CD4-positive, alpha-beta T cell (primary cell): ENCODE results near the gene CCL1. TPM values are rescaled to one million over a fixed set of nuclear protein-coding genes. Genes with fewer than 3 reads are reported as not detected.

Source experiments
- ATAC-seq: fragments of 200-7000 bp; cut with Tn5 transposase; one replicate; pipeline ENCODE4 v1.10.0; 2022; ENCODE audit warnings: mild to moderate bottlenecking; ENCODE audit not compliant: poor library complexity
- CTCF ChIA-PET: fragments of 350-600 bp; sonication (Branson Sonifier 250); formaldehyde crosslinking; loops from one replicate; lab custom pipeline; 2021; ENCODE audit warnings: antibody characterized with exemption, inconsistent platforms; lab: Charles Lee
- POLR2A ChIA-PET: fragments of 350-600 bp; sonication (Branson Sonifier 250); formaldehyde crosslinking; loops from one replicate; lab custom pipeline; 2021; ENCODE audit warnings: antibody characterized with exemption, inconsistent platforms; lab: Charles Lee
- DNase-seq, 14 experiments: peaks; one replicate each; pipeline ENCODE4 v3.0.0-alpha.2; 2013 to 2020; ENCODE audit warnings: mixed read lengths in 2 of 14
- H3K27ac ChIP-seq, 2 donors: one replicate each; pipeline versions ENCODE4 v1.5.1 to v1.7.0; 2013; ENCODE audit warnings: low read length in 2 of 2, low read depth in 1 of 2, mild to moderate bottlenecking in 1 of 2
- H3K27me3 ChIP-seq, 2 experiments: 1 replicate in 1 of 2; 2 replicates in 1 of 2; pipeline versions ENCODE4 v1.6.1 to v1.7.0; 2013; ENCODE audit warnings: low read length in 2 of 2, control low read depth in 1 of 2, mild to moderate bottlenecking in 1 of 2, moderate library complexity in 1 of 2; ENCODE audit not compliant: insufficient read depth in 2 of 2, control insufficient read depth in 1 of 2
- H3K36me3 ChIP-seq: one replicate; pipeline ENCODE4 v1.6.1; 2013; ENCODE audit warnings: low read length, control low read depth; ENCODE audit not compliant: insufficient read depth
- H3K4me1 ChIP-seq: one replicate; pipeline ENCODE4 v1.6.1; 2013; ENCODE audit warnings: low read length, control low read depth; ENCODE audit not compliant: insufficient read depth
- H3K4me3 ChIP-seq: one replicate; pipeline ENCODE4 v1.5.1; 2013; ENCODE audit warnings: mild to moderate bottlenecking, low read length, moderate library complexity
- H3K9me3 ChIP-seq, 2 experiments: 1 replicate in 1 of 2; 2 replicates in 1 of 2; pipeline versions ENCODE4 v1.6.1 to v1.7.0; 2013; ENCODE audit warnings: low read length in 2 of 2, mild to moderate bottlenecking in 2 of 2, control low read depth in 1 of 2, moderate library complexity in 1 of 2; ENCODE audit not compliant: control insufficient read depth in 1 of 2, insufficient read depth in 1 of 2
- H3K27ac Mint-ChIP-seq: one replicate; pipeline ENCODE4 v1.8.0; 2020; ENCODE audit warnings: mixed read lengths
- H3K27me3 Mint-ChIP-seq: one replicate; pipeline ENCODE4 v1.8.0; 2021; ENCODE audit warnings: mixed read lengths
- H3K36me3 Mint-ChIP-seq: one replicate; pipeline ENCODE4 v1.8.0; 2021; ENCODE audit warnings: low read depth, mixed read lengths
- H3K4me1 Mint-ChIP-seq: one replicate; pipeline ENCODE4 v1.8.0; 2021; ENCODE audit warnings: low read depth, mixed read lengths
- H3K4me3 Mint-ChIP-seq: one replicate; pipeline ENCODE4 v1.8.0; 2020; ENCODE audit warnings: mild to moderate bottlenecking, mixed read lengths
- H3K9me3 Mint-ChIP-seq: one replicate; pipeline ENCODE4 v1.8.0; 2020; ENCODE audit warnings: mixed read lengths
- intact Hi-C, 2 experiments: fragments of 100-400 bp; cut with DNase I in 1 of 2; cut with micrococcal nuclease in 1 of 2; formaldehyde crosslinking; loops; one replicate each; pipeline versions ENCODE4 v1.15.1 to v1.9.0; 2023 to 2025; cut with DNase I, micrococcal nuclease
- total RNA-seq, 174 experiments: library from RNA in 2 of 174; stranded (reverse) in 2 of 174; gene quantifications; one replicate each; pipeline ENCODE4 v1.2.3 and lab custom pipeline; 2021 to 2026
- TF ChIP-seq, protein P1 (sequence below): fragments of 200-600 bp; IDR thresholded peaks from one replicate; pipeline ENCODE4 v1.8.0; 2022; ENCODE audit warnings: antibody characterized with exemption, mild to moderate bottlenecking

The CCL1 gene
- total RNA-seq, 2 experiments from 2014 or later = not detected

GRCh38 chr17:34368196-34368945 lies 5.3 kb upstream of the CCL1 start:
- no peak overlapping the region for H3K4me3 ChIP-seq
- no peak overlapping the region for H3K27ac ChIP-seq
- H3K36me3 ChIP-seq = no peaks in the 10 kb centered on the region
- H3K27me3 ChIP-seq = no peaks in the 10 kb centered on the region
- POLR2A ChIA-PET = no interaction called here
- ATAC-seq (no peak), DNase-seq (no peak)
- H3K4me1 Mint-ChIP-seq = peaks cover 9% of the 10 kb centered on the region
- H3K4me1 ChIP-seq = peaks cover 2% of the 10 kb centered on the region
- H3K27ac Mint-ChIP-seq = no peak overlapping the region
- no peaks in the 10 kb centered on the region for H3K27me3 Mint-ChIP-seq
- no peaks in the 10 kb centered on the region for H3K9me3 Mint-ChIP-seq
- H3K36me3 Mint-ChIP-seq = no peaks in the 10 kb centered on the region
- CTCF ChIA-PET = no interaction called here
- no peak overlapping the region for H3K4me3 Mint-ChIP-seq
- no peaks in the 10 kb centered on the region for H3K9me3 ChIP-seq
- intact Hi-C loops = no loop called here
- TF ChIP-seq, protein P1, sequence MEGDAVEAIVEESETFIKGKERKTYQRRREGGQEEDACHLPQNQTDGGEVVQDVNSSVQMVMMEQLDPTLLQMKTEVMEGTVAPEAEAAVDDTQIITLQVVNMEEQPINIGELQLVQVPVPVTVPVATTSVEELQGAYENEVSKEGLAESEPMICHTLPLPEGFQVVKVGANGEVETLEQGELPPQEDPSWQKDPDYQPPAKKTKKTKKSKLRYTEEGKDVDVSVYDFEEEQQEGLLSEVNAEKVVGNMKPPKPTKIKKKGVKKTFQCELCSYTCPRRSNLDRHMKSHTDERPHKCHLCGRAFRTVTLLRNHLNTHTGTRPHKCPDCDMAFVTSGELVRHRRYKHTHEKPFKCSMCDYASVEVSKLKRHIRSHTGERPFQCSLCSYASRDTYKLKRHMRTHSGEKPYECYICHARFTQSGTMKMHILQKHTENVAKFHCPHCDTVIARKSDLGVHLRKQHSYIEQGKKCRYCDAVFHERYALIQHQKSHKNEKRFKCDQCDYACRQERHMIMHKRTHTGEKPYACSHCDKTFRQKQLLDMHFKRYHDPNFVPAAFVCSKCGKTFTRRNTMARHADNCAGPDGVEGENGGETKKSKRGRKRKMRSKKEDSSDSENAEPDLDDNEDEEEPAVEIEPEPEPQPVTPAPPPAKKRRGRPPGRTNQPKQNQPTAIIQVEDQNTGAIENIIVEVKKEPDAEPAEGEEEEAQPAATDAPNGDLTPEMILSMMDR = no peak

GRCh38 chr17:34367486-34368195 lies 4.6 kb upstream of the CCL1 start:
- TF ChIP-seq, protein P1 = no peak
- Mint-ChIP-seq H3K27me3 (no peaks in the 10 kb centered on the region), H3K4me1 (peaks cover 9% of the 10 kb centered on the region), H3K4me3 (no peak overlapping the region), H3K36me3 (no peaks in the 10 kb centered on the region), H3K9me3 (no peaks in the 10 kb centered on the region), H3K27ac (no peak overlapping the region)
- Histone ChIP-seq H3K4me1 (peaks cover 2% of the 10 kb centered on the region), H3K36me3 (no peaks in the 10 kb centered on the region), H3K27ac (no peak overlapping the region), H3K9me3 (no peaks in the 10 kb centered on the region), H3K27me3 (no peaks in the 10 kb centered on the region), H3K4me3 (no peak overlapping the region)
- ChIA-PET CTCF (no interaction called here), POLR2A (no interaction called here)
- DNase-seq (no peak), ATAC-seq (no peak)
- intact Hi-C loops = no loop called here

- no peak for DNase-seq
These were observed 3.6 kb upstream of the CCL1 start for GRCh38 chr17:34366529-34367107.

More at GRCh38 chr17:34366529-34367107, 3.6 kb upstream of the CCL1 start:
- Histone ChIP-seq H3K27me3 (no peaks in the 10 kb centered on the region), H3K9me3 (no peaks in the 10 kb centered on the region), H3K36me3 (no peaks in the 10 kb centered on the region), H3K27ac (no peak overlapping the region), H3K4me1 (peaks cover 2% of the 10 kb centered on the region), H3K4me3 (no peak overlapping the region)
- Mint-ChIP-seq H3K4me1 (peaks cover 9% of the 10 kb centered on the region), H3K9me3 (no peaks in the 10 kb centered on the region), H3K36me3 (no peaks in the 10 kb centered on the region), H3K4me3 (no peak overlapping the region), H3K27me3 (peaks cover 5% of the 10 kb centered on the region), H3K27ac (no peak overlapping the region)
- ChIA-PET POLR2A (no interaction called here), CTCF (no interaction called here)
- TF ChIP-seq, protein P1 = no peak
- ATAC-seq = no peak
- intact Hi-C loops = no loop called here
